Peyer's patch (tissue), 4 donors: Measurements from ENCODE around the gene KCNE1.

ENCODE experiments used
- POLR2A ChIP-seq, 2 donors: fragments of 450-650 bp; IDR thresholded peaks; one replicate each; pipeline ENCODE4 v1.5.1; 2017; ENCODE audit warnings: antibody characterized with exemption in 2 of 2, mild to moderate bottlenecking in 2 of 2, moderate library complexity in 2 of 2
- TF ChIP-seq, protein P1 (sequence below), 6 experiments: fragments of 450-650 bp in 4 of 6; fragments of 200-600 bp in 2 of 6; sonication (generic) in 1 of 6; IDR thresholded peaks; one replicate each; pipeline ENCODE4 v1.5.1; 2017 to 2019; ENCODE audit warnings: antibody characterized with exemption in 6 of 6, mild to moderate bottlenecking in 3 of 6, moderate library complexity in 1 of 6

DNA sequence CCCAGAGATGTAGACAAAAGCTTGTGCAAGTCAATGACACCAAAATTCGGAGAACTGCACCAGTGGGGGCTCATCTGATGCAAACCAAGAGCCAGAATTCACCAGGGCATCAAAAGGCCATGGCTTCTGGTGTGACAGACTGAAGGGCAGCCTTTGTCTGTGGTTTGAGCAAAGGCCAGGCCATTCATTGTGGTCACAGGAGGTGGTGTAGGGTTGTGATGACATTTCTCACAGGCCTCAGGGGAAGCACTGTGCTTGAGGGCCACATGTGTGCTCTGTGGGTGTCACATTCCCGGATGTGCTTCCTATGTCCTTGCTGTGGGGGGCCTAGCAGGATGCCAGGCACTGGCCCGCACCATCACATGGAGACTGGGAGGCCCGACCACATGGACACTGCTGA is 22.5 kb upstream of the KCNE1 start:
- TF ChIP-seq, protein P1, sequence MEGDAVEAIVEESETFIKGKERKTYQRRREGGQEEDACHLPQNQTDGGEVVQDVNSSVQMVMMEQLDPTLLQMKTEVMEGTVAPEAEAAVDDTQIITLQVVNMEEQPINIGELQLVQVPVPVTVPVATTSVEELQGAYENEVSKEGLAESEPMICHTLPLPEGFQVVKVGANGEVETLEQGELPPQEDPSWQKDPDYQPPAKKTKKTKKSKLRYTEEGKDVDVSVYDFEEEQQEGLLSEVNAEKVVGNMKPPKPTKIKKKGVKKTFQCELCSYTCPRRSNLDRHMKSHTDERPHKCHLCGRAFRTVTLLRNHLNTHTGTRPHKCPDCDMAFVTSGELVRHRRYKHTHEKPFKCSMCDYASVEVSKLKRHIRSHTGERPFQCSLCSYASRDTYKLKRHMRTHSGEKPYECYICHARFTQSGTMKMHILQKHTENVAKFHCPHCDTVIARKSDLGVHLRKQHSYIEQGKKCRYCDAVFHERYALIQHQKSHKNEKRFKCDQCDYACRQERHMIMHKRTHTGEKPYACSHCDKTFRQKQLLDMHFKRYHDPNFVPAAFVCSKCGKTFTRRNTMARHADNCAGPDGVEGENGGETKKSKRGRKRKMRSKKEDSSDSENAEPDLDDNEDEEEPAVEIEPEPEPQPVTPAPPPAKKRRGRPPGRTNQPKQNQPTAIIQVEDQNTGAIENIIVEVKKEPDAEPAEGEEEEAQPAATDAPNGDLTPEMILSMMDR (IDR thresholded peaks at IDR 0.05) = no peak
- TF ChIP-seq POLR2A (IDR thresholded peaks at IDR 0.05) = no peak
